T-cell (primary cell): ENCODE results near the gene FOXA2. TPM values are rescaled to one million over a fixed set of nuclear protein-coding genes. Genes with fewer than 3 reads are reported as not detected.

ENCODE experiments used
- ATAC-seq, 4 experiments: fragments of 200-7000 bp in 3 of 4; fragments of 150-1000 bp in 1 of 4; cut with Tn5 transposase; replicated peaks in 1 of 4; 1 replicate in 3 of 4; 2 replicates in 1 of 4; pipeline ENCODE4 v1.10.0; 2021; ENCODE audit warnings: moderate library complexity in 3 of 4, mild to moderate bottlenecking in 2 of 4, moderate number of reproducible peaks in 1 of 4
- CTCF ChIA-PET, 2 donors: fragments of 300-600 bp; sonication (Branson Sonifier 250); formaldehyde crosslinking; loops; one replicate each; lab custom pipeline; 2022; ENCODE audit warnings: antibody characterized with exemption in 2 of 2; lab: Charles Lee
- POLR2A ChIA-PET, 2 donors: fragments of 300-600 bp; sonication (Branson Sonifier 250); formaldehyde crosslinking; loops; one replicate each; lab custom pipeline; 2022; ENCODE audit warnings: antibody characterized with exemption in 2 of 2; lab: Charles Lee
- DNase-seq, 35 experiments: peaks; one replicate each; pipeline versions ENCODE4 v3.0.0 to v3.0.0-alpha.2; 2013 to 2023
- H3K27ac ChIP-seq: one replicate; pipeline ENCODE4 v1.5.1; 2013; ENCODE audit warnings: low read length
- H3K27me3 ChIP-seq, 2 experiments: replicated peaks in 1 of 2; 1 replicate in 1 of 2; 2 replicates in 1 of 2; pipeline versions ENCODE4 v1.6.1 to v1.7.0; 2013; ENCODE audit warnings: low read length in 1 of 2, mixed read lengths in 1 of 2; ENCODE audit not compliant: control insufficient read depth in 2 of 2, insufficient read depth in 2 of 2; ENCODE audit errors: extremely low read depth in 1 of 2
- H3K36me3 ChIP-seq, 2 donors: 1 replicate in 1 of 2; 2 replicates in 1 of 2; pipeline versions ENCODE4 v1.6.1 to v1.7.0; 2013; ENCODE audit warnings: low read length in 1 of 2; ENCODE audit not compliant: control insufficient read depth in 2 of 2, insufficient read depth in 1 of 2; ENCODE audit errors: extremely low read depth in 1 of 2
- H3K4me1 ChIP-seq, 2 experiments: 1 replicate in 1 of 2; 2 replicates in 1 of 2; pipeline versions ENCODE4 v1.6.1 to v1.7.0; 2013; ENCODE audit warnings: low read length in 2 of 2, mixed read lengths in 1 of 2; ENCODE audit not compliant: insufficient read depth in 2 of 2, control insufficient read depth in 1 of 2; ENCODE audit errors: extremely low read depth in 1 of 2
- H3K4me3 ChIP-seq, 2 donors: 1 replicate in 1 of 2; 2 replicates in 1 of 2; pipeline versions ENCODE4 v1.5.1 to v1.7.0; 2013; ENCODE audit warnings: mild to moderate bottlenecking in 2 of 2, low read length in 1 of 2, moderate library complexity in 1 of 2; ENCODE audit not compliant: control insufficient read depth in 1 of 2; ENCODE audit errors: extremely low read depth in 1 of 2
- H3K9me3 ChIP-seq: 2 replicates; pipeline ENCODE4 v1.7.0; 2013
- H3K27ac Mint-ChIP-seq, 2 donors: one replicate each; pipeline ENCODE4 v1.8.0; 2020 to 2021; ENCODE audit warnings: mild to moderate bottlenecking in 2 of 2, mixed read lengths in 2 of 2
- H3K27me3 Mint-ChIP-seq, 2 donors: one replicate each; pipeline ENCODE4 v1.8.0; 2021 to 2022; ENCODE audit warnings: mixed read lengths in 2 of 2
- H3K36me3 Mint-ChIP-seq: one replicate; pipeline ENCODE4 v1.8.0; 2021; ENCODE audit warnings: mixed read lengths
- H3K4me1 Mint-ChIP-seq, 3 donors: one replicate each; pipeline ENCODE4 v1.8.0; 2020 to 2022; ENCODE audit warnings: mixed read lengths in 3 of 3, mild to moderate bottlenecking in 1 of 3
- H3K4me3 Mint-ChIP-seq, 3 donors: one replicate each; pipeline ENCODE4 v1.8.0; 2020 to 2022; ENCODE audit warnings: mild to moderate bottlenecking in 3 of 3, mixed read lengths in 3 of 3, moderate library complexity in 3 of 3
- H3K9me3 Mint-ChIP-seq, 3 donors: one replicate each; pipeline ENCODE4 v1.8.0; 2020 to 2022; ENCODE audit warnings: mixed read lengths in 3 of 3
- WGBS: methylation state at CpG from one replicate; pipeline ENCODE4 v1.1.5; 2013; ENCODE audit warnings: missing lambda C conversion rate; ENCODE audit not compliant: insufficient coverage; 5-methylcytosine and 5-hydroxymethylcytosine counted together
- total RNA-seq, 35 experiments: library from RNA in 6 of 35; stranded (reverse) in 6 of 35; fragments of 120-200 nt in 1 of 35; gene quantifications; one replicate each; pipeline versions ENCODE4 v1.2.1 to v1.2.4 and lab custom pipeline; 2013 to 2026

The FOXA2 gene
- total RNA-seq, 5 donors from 2014 or later (not counting 1 experiment from before 2014, with no cell fraction given): 0.13 to 0.26 TPM; not detected in 3

GRCh38 chr20:22620342-22620741, 36.0 kb upstream of the FOXA2 start:
- DNase-seq (no peak), ATAC-seq (no peak)
- H3K27me3 ChIP-seq: peaks cover 0 to 4% of the 10 kb centered on the region in 2 experiments
- H3K27me3 Mint-ChIP-seq: peaks cover 0 to 13% of the 10 kb centered on the region in 2 donors
- POLR2A ChIA-PET: no interaction called here
- no peak overlapping the region for H3K4me3 Mint-ChIP-seq
- H3K4me3 ChIP-seq: no peak overlapping the region
- no peak overlapping the region for H3K27ac ChIP-seq
- no peak overlapping the region for H3K27ac Mint-ChIP-seq
- H3K36me3 Mint-ChIP-seq: no peaks in the 10 kb centered on the region
- peaks cover 0 to 4% (median 3%) of the 10 kb centered on the region in 3 donors for H3K9me3 Mint-ChIP-seq
- no peaks in the 10 kb centered on the region for H3K4me1 Mint-ChIP-seq
- CTCF ChIA-PET: no interaction called here
- H3K36me3 ChIP-seq: no peaks in the 10 kb centered on the region
- H3K4me1 ChIP-seq: no peaks in the 10 kb centered on the region
- no peaks in the 10 kb centered on the region for H3K9me3 ChIP-seq
- 56% methylated on average over 5 of the region's 9 CpGs for WGBS

GRCh38 chr20:22619806-22620205, 35.4 kb upstream of the FOXA2 start:
- POLR2A ChIA-PET: no interaction called here
- no peak for ATAC-seq
- H3K9me3 ChIP-seq: no peaks in the 10 kb centered on the region
- Mint-ChIP-seq H3K36me3 (no peaks in the 10 kb centered on the region), H3K4me3 (no peak overlapping the region), H3K27ac (no peak overlapping the region), H3K27me3 (peaks cover 0 to 13% of the 10 kb centered on the region in 2 donors), H3K9me3 (peaks cover 0 to 4% (median 3%) of the 10 kb centered on the region in 3 donors), H3K4me1 (no peaks in the 10 kb centered on the region)
- H3K4me3 ChIP-seq: no peak overlapping the region
- no peak for DNase-seq
- H3K36me3 ChIP-seq: no peaks in the 10 kb centered on the region
- H3K27ac ChIP-seq: no peak overlapping the region
- peaks cover 0 to 4% of the 10 kb centered on the region in 2 experiments for H3K27me3 ChIP-seq
- H3K4me1 ChIP-seq: no peaks in the 10 kb centered on the region
- WGBS: 69% methylated on average over 3 of the region's 6 CpGs
- CTCF ChIA-PET: no interaction called here

GRCh38 chr20:22619272-22619671, 34.9 kb upstream of the FOXA2 start:
- Histone ChIP-seq H3K4me1 (no peaks in the 10 kb centered on the region), H3K27me3 (peaks cover 0 to 4% of the 10 kb centered on the region in 2 experiments), H3K4me3 (no peak overlapping the region), H3K36me3 (no peaks in the 10 kb centered on the region), H3K9me3 (no peaks in the 10 kb centered on the region), H3K27ac (no peak overlapping the region)
- H3K36me3 Mint-ChIP-seq: no peaks in the 10 kb centered on the region
- H3K4me3 Mint-ChIP-seq: no peak overlapping the region
- DNase-seq (no peak), ATAC-seq (no peak)
- CTCF ChIA-PET: no interaction called here
- POLR2A ChIA-PET: no interaction called here
- WGBS: no CpG with 5 or more reads among the region's 2 CpGs
- no peak overlapping the region for H3K27ac Mint-ChIP-seq
- H3K27me3 Mint-ChIP-seq: peaks cover 0 to 13% of the 10 kb centered on the region in 2 donors
- H3K9me3 Mint-ChIP-seq: peaks cover 0 to 4% (median 3%) of the 10 kb centered on the region in 3 donors
- no peaks in the 10 kb centered on the region for H3K4me1 Mint-ChIP-seq

- ChIA-PET CTCF (no interaction called here), POLR2A (no interaction called here)
- Mint-ChIP-seq H3K9me3 (peaks cover 0 to 4% (median 3%) of the 10 kb centered on the region in 3 donors), H3K27ac (no peak overlapping the region), H3K4me3 (no peak overlapping the region), H3K4me1 (no peaks in the 10 kb centered on the region), H3K36me3 (no peaks in the 10 kb centered on the region), H3K27me3 (peaks cover 2 to 18% of the 10 kb centered on the region in 2 donors)
- Histone ChIP-seq H3K36me3 (no peaks in the 10 kb centered on the region), H3K4me3 (no peak overlapping the region), H3K27ac (no peak overlapping the region), H3K4me1 (no peaks in the 10 kb centered on the region), H3K27me3 (peaks cover 3 to 4% of the 10 kb centered on the region in 2 experiments), H3K9me3 (no peaks in the 10 kb centered on the region)
- DNase-seq (no peak), ATAC-seq (no peak)
- 75% methylated on average over 1 of the region's 3 CpGs for WGBS
These were observed 32.8 kb upstream of the FOXA2 start for GRCh38 chr20:22617160-22617559.

- no peak for DNase-seq
- no peak for ATAC-seq
- 80% methylated on average over 1 of the region's 3 CpGs for WGBS
- H3K9me3 ChIP-seq: no peaks in the 10 kb centered on the region
- Mint-ChIP-seq H3K36me3 (no peaks in the 10 kb centered on the region), H3K27me3 (peaks cover 2 to 18% of the 10 kb centered on the region in 2 donors), H3K4me1 (no peaks in the 10 kb centered on the region), H3K27ac (no peak overlapping the region), H3K9me3 (peaks cover 0 to 4% (median 3%) of the 10 kb centered on the region in 3 donors), H3K4me3 (no peak overlapping the region)
- H3K27ac ChIP-seq: no peak overlapping the region
- H3K36me3 ChIP-seq: no peaks in the 10 kb centered on the region
- no peaks in the 10 kb centered on the region for H3K4me1 ChIP-seq
- H3K4me3 ChIP-seq: no peak overlapping the region
- peaks cover 3 to 4% of the 10 kb centered on the region in 2 experiments for H3K27me3 ChIP-seq
- POLR2A ChIA-PET: no interaction called here
- CTCF ChIA-PET: no interaction called here
These were observed 32.2 kb upstream of the FOXA2 start for GRCh38 chr20:22616551-22616950.

- Mint-ChIP-seq H3K36me3 (no peaks in the 10 kb centered on the region), H3K4me3 (no peak overlapping the region), H3K27ac (no peak overlapping the region), H3K27me3 (peaks cover 2 to 18% of the 10 kb centered on the region in 2 donors), H3K4me1 (no peaks in the 10 kb centered on the region), H3K9me3 (peaks cover 0 to 9% (median 3%) of the 10 kb centered on the region in 3 donors)
- no peaks in the 10 kb centered on the region for H3K9me3 ChIP-seq
- peaks cover 1 to 3% of the 10 kb centered on the region in 2 experiments for H3K27me3 ChIP-seq
- H3K27ac ChIP-seq: no peak overlapping the region
- H3K4me3 ChIP-seq: no peak overlapping the region
- ChIA-PET POLR2A (no interaction called here), CTCF (no interaction called here)
- WGBS: 91% methylated on average over 5 of the region's 6 CpGs
- no peak for DNase-seq
- no peak for ATAC-seq
- no peaks in the 10 kb centered on the region for H3K36me3 ChIP-seq
- no peaks in the 10 kb centered on the region for H3K4me1 ChIP-seq
These were observed 31.1 kb upstream of the FOXA2 start for GRCh38 chr20:22615425-22615824.

GRCh38 chr20:22611636-22612035, 27.3 kb upstream of the FOXA2 start:
- no peak overlapping the region for H3K4me3 Mint-ChIP-seq
- peaks cover 0 to 8% (median 0%) of the 10 kb centered on the region in 3 donors for H3K9me3 Mint-ChIP-seq
- H3K36me3 Mint-ChIP-seq: no peaks in the 10 kb centered on the region
- Histone ChIP-seq H3K4me1 (no peaks in the 10 kb centered on the region), H3K27ac (no peak overlapping the region), H3K27me3 (peaks cover 0 to 3% of the 10 kb centered on the region in 2 experiments), H3K36me3 (no peaks in the 10 kb centered on the region), H3K4me3 (no peak overlapping the region), H3K9me3 (no peaks in the 10 kb centered on the region)
- H3K4me1 Mint-ChIP-seq: no peaks in the 10 kb centered on the region
- ChIA-PET POLR2A (no interaction called here), CTCF (no interaction called here)
- H3K27ac Mint-ChIP-seq: no peak overlapping the region
- no peak for ATAC-seq
- DNase-seq: no peak
- peaks cover 2 to 10% of the 10 kb centered on the region in 2 donors for H3K27me3 Mint-ChIP-seq
